Measurements from ENCODE around the gene NRIP1. TPM values are rescaled to one million over a fixed set of nuclear protein-coding genes. Genes with fewer than 3 reads are reported as not detected.

Gene NRIP1
- total and polyA plus RNA-seq, 9 of the 15 experiments (the other 6 are each of a cell fraction or from before 2014, with no cell fraction given), result 4.3 to 42.8 (median 19.6) TPM

DNA sequence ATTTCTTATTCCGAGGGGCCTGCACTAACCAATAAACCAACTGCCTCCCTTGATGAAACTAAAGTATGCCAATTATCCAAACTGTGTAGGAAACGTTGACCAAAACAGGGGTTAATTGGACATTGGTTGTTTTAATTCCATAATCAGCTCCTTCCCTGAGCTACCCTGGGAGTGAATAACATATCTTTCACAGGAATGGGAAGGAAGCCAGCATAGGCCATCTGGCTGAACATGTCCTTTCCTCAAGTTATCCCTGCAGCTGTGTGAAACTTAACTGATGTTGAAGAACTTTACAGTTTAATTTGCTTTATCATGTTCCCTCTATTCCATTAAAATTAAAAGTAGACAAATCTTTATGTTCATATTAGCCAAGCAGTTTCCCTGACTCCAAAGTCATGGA is 75.4 kb downstream of the NRIP1 start (continued):
- TF ChIP-seq, protein P1, sequence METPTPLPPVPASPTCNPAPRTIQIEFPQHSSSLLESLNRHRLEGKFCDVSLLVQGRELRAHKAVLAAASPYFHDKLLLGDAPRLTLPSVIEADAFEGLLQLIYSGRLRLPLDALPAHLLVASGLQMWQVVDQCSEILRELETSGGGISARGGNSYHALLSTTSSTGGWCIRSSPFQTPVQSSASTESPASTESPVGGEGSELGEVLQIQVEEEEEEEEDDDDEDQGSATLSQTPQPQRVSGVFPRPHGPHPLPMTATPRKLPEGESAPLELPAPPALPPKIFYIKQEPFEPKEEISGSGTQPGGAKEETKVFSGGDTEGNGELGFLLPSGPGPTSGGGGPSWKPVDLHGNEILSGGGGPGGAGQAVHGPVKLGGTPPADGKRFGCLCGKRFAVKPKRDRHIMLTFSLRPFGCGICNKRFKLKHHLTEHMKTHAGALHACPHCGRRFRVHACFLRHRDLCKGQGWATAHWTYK (CRISPR knock-in tag; IDR thresholded peaks at IDR 0.05), result no peak

DNA sequence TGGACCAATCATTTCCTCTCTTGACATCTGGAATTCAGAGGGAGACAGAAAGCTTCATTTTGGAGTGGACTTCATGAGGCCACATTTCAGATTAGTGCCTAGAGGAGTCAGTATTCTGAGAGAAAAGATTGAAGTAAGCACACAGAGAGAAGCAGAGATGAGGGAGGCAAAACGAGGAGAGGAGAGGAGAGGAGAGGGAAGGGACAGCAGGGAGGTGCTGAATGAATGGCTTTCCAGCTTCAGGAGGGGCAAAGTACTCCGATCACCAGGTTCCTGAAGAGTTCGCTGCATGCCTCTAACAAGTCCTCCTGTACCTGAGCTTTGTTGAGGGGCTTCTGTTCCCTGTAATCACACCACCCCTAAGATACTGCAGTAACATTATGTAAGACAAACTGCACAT is 76.0 kb downstream of the NRIP1 start:
- no peak overlapping the region for H3K4me2 ChIP-seq (ENCODE audit: insufficient read depth, low read length)
- no peak overlapping the region for H2AFZ ChIP-seq (ENCODE audit: low read depth, low read length)
- peaks cover 33% of the 10 kb centered on the region for H3K36me3 ChIP-seq (ENCODE audit: control insufficient read depth, insufficient read depth, low read length)
- ATAC-seq (no peak), FAIRE-seq (no peak), DNase-seq (ENCODE audit: extremely low read depth in 1 of 4, low spot score in 3 of 4) (no peak)
- ChIA-PET POLR2A (no interaction called here), CTCF (ENCODE audit: low intra/inter-chr PET ratio) (no interaction called here)
- H3K9me1 ChIP-seq (ENCODE audit: control insufficient read depth, insufficient read depth, low read length), result no peaks in the 10 kb centered on the region
- in situ Hi-C loops (cut with MboI), result no loop called here
- H3K27me3 ChIP-seq (ENCODE audit: control insufficient read depth in 2 of 2, insufficient read depth in 2 of 2, low read length in 2 of 2), result no peaks in the 10 kb centered on the region
- no peaks in the 10 kb centered on the region for H3K4me1 ChIP-seq (replicated peaks in 1 of 2; ENCODE audit: control insufficient read depth in 2 of 2, insufficient read depth in 2 of 2, low read length in 2 of 2)
- no TSS peak for BruUV-seq (replicated peaks)
- H3K79me2 ChIP-seq (ENCODE audit: control insufficient read depth, insufficient read depth, low read length), result peaks cover 41% of the 10 kb centered on the region
- H3K9me3 ChIP-seq (replicated peaks; ENCODE audit: control insufficient read depth, insufficient read depth, low read depth, low read length), result no peaks in the 10 kb centered on the region
- no peaks in the 10 kb centered on the region for H4K20me1 ChIP-seq (replicated peaks; ENCODE audit: control insufficient read depth, insufficient read depth, low read length)
- no peak overlapping the region for H3K9ac ChIP-seq (ENCODE audit: insufficient read depth in 1 of 2, low read depth in 2 of 2, low read length in 2 of 2)
- 76% methylated on average over 3 of the region's 3 CpGs for WGBS (ENCODE audit: insufficient coverage, low coverage, missing lambda C conversion rate)
- TF ChIP-seq NFATC3 (IDR thresholded peaks at IDR 0.05) (no peak), FOSL1 (tag; conservative IDR thresholded peaks at IDR 0.05) (no peak), ZNF175 (CRISPR knock-in tag; IDR thresholded peaks at IDR 0.05; ENCODE audit: low read depth) (no peak), PHF20 (IDR thresholded peaks at IDR 0.05; ENCODE audit: partially characterized antibody) (no peak)
- TF ChIP-seq, protein P2, sequence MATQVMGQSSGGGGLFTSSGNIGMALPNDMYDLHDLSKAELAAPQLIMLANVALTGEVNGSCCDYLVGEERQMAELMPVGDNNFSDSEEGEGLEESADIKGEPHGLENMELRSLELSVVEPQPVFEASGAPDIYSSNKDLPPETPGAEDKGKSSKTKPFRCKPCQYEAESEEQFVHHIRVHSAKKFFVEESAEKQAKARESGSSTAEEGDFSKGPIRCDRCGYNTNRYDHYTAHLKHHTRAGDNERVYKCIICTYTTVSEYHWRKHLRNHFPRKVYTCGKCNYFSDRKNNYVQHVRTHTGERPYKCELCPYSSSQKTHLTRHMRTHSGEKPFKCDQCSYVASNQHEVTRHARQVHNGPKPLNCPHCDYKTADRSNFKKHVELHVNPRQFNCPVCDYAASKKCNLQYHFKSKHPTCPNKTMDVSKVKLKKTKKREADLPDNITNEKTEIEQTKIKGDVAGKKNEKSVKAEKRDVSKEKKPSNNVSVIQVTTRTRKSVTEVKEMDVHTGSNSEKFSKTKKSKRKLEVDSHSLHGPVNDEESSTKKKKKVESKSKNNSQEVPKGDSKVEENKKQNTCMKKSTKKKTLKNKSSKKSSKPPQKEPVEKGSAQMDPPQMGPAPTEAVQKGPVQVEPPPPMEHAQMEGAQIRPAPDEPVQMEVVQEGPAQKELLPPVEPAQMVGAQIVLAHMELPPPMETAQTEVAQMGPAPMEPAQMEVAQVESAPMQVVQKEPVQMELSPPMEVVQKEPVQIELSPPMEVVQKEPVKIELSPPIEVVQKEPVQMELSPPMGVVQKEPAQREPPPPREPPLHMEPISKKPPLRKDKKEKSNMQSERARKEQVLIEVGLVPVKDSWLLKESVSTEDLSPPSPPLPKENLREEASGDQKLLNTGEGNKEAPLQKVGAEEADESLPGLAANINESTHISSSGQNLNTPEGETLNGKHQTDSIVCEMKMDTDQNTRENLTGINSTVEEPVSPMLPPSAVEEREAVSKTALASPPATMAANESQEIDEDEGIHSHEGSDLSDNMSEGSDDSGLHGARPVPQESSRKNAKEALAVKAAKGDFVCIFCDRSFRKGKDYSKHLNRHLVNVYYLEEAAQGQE (IDR thresholded peaks at IDR 0.05; ENCODE audit: borderline replicate concordance), result 0 out of 2 replicates have a peak, but pooled peaks have one; percentile 9
- TF ChIP-seq, protein P2 (CRISPR knock-in tag; IDR thresholded peaks at IDR 0.05; ENCODE audit: low read depth), result no peak
- intact Hi-C loops (cut with micrococcal nuclease), result no loop called here
- H3K4me3 ChIP-seq, result no peak overlapping the region
- no peak overlapping the region for H3K27ac ChIP-seq (ENCODE audit: extremely low read depth, low read depth, low read length)

All from K562 (cell line).